NCI-H460 (cell line): ENCODE results near the gene SMIM10L2A. TPM values are rescaled to one million over a fixed set of nuclear protein-coding genes. Genes with fewer than 3 reads are reported as not detected.
"Not testable (repeated sequence)": the region's sequence is repeated elsewhere in the genome, so short reads cannot be mapped to it uniquely, and the experiment has no call there.

Experiments used
- DNase-seq: peaks from one replicate; pipeline ENCODE4 v3.0.0-alpha.2; 2016; ENCODE audit warnings: low read depth; ENCODE audit errors: extremely low read depth
- total RNA-seq: library from RNA; depleted of rRNA; stranded (reverse); fragments of >200 nt; shearing (Covaris generic); gene quantifications from 2 replicates; pipeline ENCODE4 v1.2.3, GENCODE V29; 2014

Gene SMIM10L2A
- total RNA-seq, 1 experiment from 2014 or later, result 3.3 TPM

- DNase-seq, result peak; percentile 77
Observed at GRCh38 chrX:135421537-135421931, 210 bp upstream of the SMIM10L2A start.

- not testable (repeated sequence) for DNase-seq
Observed at GRCh38 chrX:135422810-135423168, 1.0 kb downstream of the SMIM10L2A start.

- DNase-seq, result not testable (repeated sequence)
Observed at GRCh38 chrX:135423173-135423864, 1.6 kb downstream of the SMIM10L2A start.

- DNase-seq, result no peak
Observed at GRCh38 chrX:135424469-135424868, 2.7 kb downstream of the SMIM10L2A start.

- no peak for DNase-seq
Observed at GRCh38 chrX:135425026-135425965, 3.6 kb downstream of the SMIM10L2A start.

GRCh38 chrX:135429429-135429828, 7.7 kb downstream of the SMIM10L2A start:
- no peak for DNase-seq

GRCh38 chrX:135431886-135432285, 10.1 kb downstream of the SMIM10L2A start:
- DNase-seq, result no peak

GRCh38 chrX:135432453-135432852, 10.7 kb downstream of the SMIM10L2A start:
- DNase-seq, result no peak

GRCh38 chrX:135432881-135433521, 11.3 kb downstream of the SMIM10L2A start:
- DNase-seq, result no peak

- no peak for DNase-seq
Observed at GRCh38 chrX:135433531-135434257, 11.9 kb downstream of the SMIM10L2A start.

- no peak for DNase-seq
Observed at GRCh38 chrX:135434258-135435138, 12.8 kb downstream of the SMIM10L2A start.

- DNase-seq, result no peak
Observed at GRCh38 chrX:135435139-135435922, 13.6 kb downstream of the SMIM10L2A start.

- DNase-seq, result no peak
Observed at GRCh38 chrX:135435933-135436332, 14.2 kb downstream of the SMIM10L2A start.

GRCh38 chrX:135436456-135436855, 14.7 kb downstream of the SMIM10L2A start:
- DNase-seq, result no peak

GRCh38 chrX:135436966-135437866, 15.5 kb downstream of the SMIM10L2A start:
- no peak for DNase-seq

GRCh38 chrX:135437867-135438733, 16.4 kb downstream of the SMIM10L2A start:
- no peak for DNase-seq

- no peak for DNase-seq
Observed at GRCh38 chrX:135438734-135439043, 16.9 kb downstream of the SMIM10L2A start.
